ENCODE measurements around the gene CD84. TPM values are rescaled to one million over a fixed set of nuclear protein-coding genes. Genes with fewer than 3 reads are reported as not detected.

CD84 gene
- total RNA-seq, 3 donors from 2014 or later: 3.8 to 7.3 (median 6.6) TPM

- DNase-seq: no peak
- intact Hi-C loops (cut with DNase I, micrococcal nuclease): no loop called here
- no peak for TF ChIP-seq CTCF (IDR thresholded peaks at IDR 0.05)
- ATAC-seq: no peak
- Histone ChIP-seq H3K4me3 (no peak overlapping the region), H3K4me1 (ENCODE audit: low read depth) (peaks cover 5% of the 10 kb centered on the region), H3K9me3 (no peaks in the 10 kb centered on the region), H3K36me3 (ENCODE audit: low read depth) (no peaks in the 10 kb centered on the region)
These were observed 32.4 kb downstream of the CD84 start for GRCh38 chr1:160546942-160547341.

GRCh38 chr1:160544647-160545046 is 34.6 kb downstream of the CD84 start:
- no peaks in the 10 kb centered on the region for H3K36me3 ChIP-seq (ENCODE audit: low read depth)
- H3K9me3 ChIP-seq: no peaks in the 10 kb centered on the region
- TF ChIP-seq CTCF (IDR thresholded peaks at IDR 0.05): no peak
- intact Hi-C loops (cut with DNase I, micrococcal nuclease): no loop called here
- DNase-seq: no peak
- peaks cover 28% of the 10 kb centered on the region for H3K4me1 ChIP-seq (ENCODE audit: low read depth)
- H3K4me3 ChIP-seq: no peak overlapping the region
- peak; percentile 24 for ATAC-seq

- DNase-seq (no peak), ATAC-seq (no peak)
- Histone ChIP-seq H3K4me3 (no peak overlapping the region), H3K36me3 (ENCODE audit: low read depth) (no peaks in the 10 kb centered on the region), H3K9me3 (no peaks in the 10 kb centered on the region), H3K4me1 (ENCODE audit: low read depth) (peaks cover 40% of the 10 kb centered on the region)
- TF ChIP-seq CTCF (IDR thresholded peaks at IDR 0.05): no peak
- intact Hi-C loops (cut with DNase I, micrococcal nuclease): no loop called here
These were observed 36.9 kb downstream of the CD84 start for GRCh38 chr1:160542303-160542945.

GRCh38 chr1:160541622-160542302 is 37.5 kb downstream of the CD84 start:
- intact Hi-C loops (cut with DNase I, micrococcal nuclease): no loop called here
- no peak overlapping the region for H3K4me3 ChIP-seq
- peaks cover 40% of the 10 kb centered on the region for H3K4me1 ChIP-seq (ENCODE audit: low read depth)
- H3K9me3 ChIP-seq: no peaks in the 10 kb centered on the region
- no peak for TF ChIP-seq CTCF (IDR thresholded peaks at IDR 0.05)
- H3K36me3 ChIP-seq (ENCODE audit: low read depth): no peaks in the 10 kb centered on the region
- DNase-seq (no peak), ATAC-seq (no peak)

- H3K4me1 ChIP-seq (ENCODE audit: low read depth): peaks cover 40% of the 10 kb centered on the region
- intact Hi-C loops (cut with DNase I, micrococcal nuclease): no loop called here
These were observed 38.5 kb downstream of the CD84 start for GRCh38 chr1:160540859-160541233.

More at GRCh38 chr1:160540859-160541233, 38.5 kb downstream of the CD84 start:
- DNase-seq (no peak), ATAC-seq (no peak)
- Histone ChIP-seq H3K36me3 (ENCODE audit: low read depth) (no peaks in the 10 kb centered on the region), H3K9me3 (no peaks in the 10 kb centered on the region), H3K4me3 (no peak overlapping the region)
- no peak for TF ChIP-seq CTCF (IDR thresholded peaks at IDR 0.05)

Data from mucosa of descending colon (tissue), 3 donors.